WTC11 (cell line): Measurements from ENCODE around the gene LTB. TPM values are rescaled to one million over a fixed set of nuclear protein-coding genes. Genes with fewer than 3 reads are reported as not detected.
A peak's percentile ranks its signal among the peaks of the same experiment; 100 is the strongest.

Source experiments
- CBFB ChIP-seq: sonication (generic); formaldehyde crosslinking; IDR thresholded peaks from 2 replicates; pipeline ENCODE4 v1.8.1; 2022; ENCODE audit warnings: mild to moderate bottlenecking, low read depth, missing genetic modification reagents
- HMGA2 ChIP-seq: fragments of 250-450 bp; sonication (Bioruptor Pico); IDR thresholded peaks from 2 replicates; pipeline ENCODE4 v1.4.0; 2021; ENCODE audit warnings: mild to moderate bottlenecking, moderate library complexity
- JAZF1 ChIP-seq: fragments of 250-450 bp; sonication (Bioruptor Pico); IDR thresholded peaks from 2 replicates; pipeline ENCODE4 v1.9.0; 2021; ENCODE audit warnings: moderate library complexity, mild to moderate bottlenecking, inconsistent platforms
- OVOL2 ChIP-seq: fragments of 250-450 bp; sonication (Bioruptor Pico); IDR thresholded peaks from 2 replicates; pipeline ENCODE4 v1.9.0; 2021; ENCODE audit warnings: mild to moderate bottlenecking, borderline replicate concordance
- PRDM15 ChIP-seq: sonication (generic); formaldehyde crosslinking; IDR thresholded peaks from 2 replicates; pipeline ENCODE4 v1.8.0; 2022; ENCODE audit warnings: missing genetic modification reagents
- RORB ChIP-seq: fragments of 250-450 bp; sonication (Bioruptor Pico); IDR thresholded peaks from 2 replicates; pipeline ENCODE4 v1.9.0; 2021; ENCODE audit warnings: mild to moderate bottlenecking
- SMAD4 ChIP-seq: sonication (generic); formaldehyde crosslinking; IDR thresholded peaks from 2 replicates; pipeline ENCODE4 v1.8.0; 2022; ENCODE audit warnings: mild to moderate bottlenecking, missing genetic modification reagents
- SOX15 ChIP-seq: fragments of 250-450 bp; sonication (Bioruptor Pico); IDR thresholded peaks from 2 replicates; pipeline ENCODE4 v1.9.0; 2021; ENCODE audit warnings: mild to moderate bottlenecking
- SP1 ChIP-seq: sonication (generic); formaldehyde crosslinking; conservative IDR thresholded peaks from 2 replicates; pipeline ENCODE4 v1.8.1; 2022; ENCODE audit warnings: missing genetic modification reagents
- ZBTB21 ChIP-seq: sonication (generic); formaldehyde crosslinking; IDR thresholded peaks from 2 replicates; pipeline ENCODE4 v1.8.1; 2023; ENCODE audit warnings: mild to moderate bottlenecking, missing genetic modification reagents, borderline replicate concordance
- ZMAT4 ChIP-seq: fragments of 250-450 bp; sonication (Bioruptor Pico); IDR thresholded peaks from 2 replicates; pipeline ENCODE4 v1.9.0; 2021; ENCODE audit warnings: mild to moderate bottlenecking
- ZNF138 ChIP-seq: sonication (generic); formaldehyde crosslinking; conservative IDR thresholded peaks from 2 replicates; pipeline ENCODE4 v1.8.1; 2022; ENCODE audit warnings: mild to moderate bottlenecking, moderate library complexity, missing genetic modification reagents
- ZNF232 ChIP-seq: sonication (generic); formaldehyde crosslinking; IDR thresholded peaks from 2 replicates; pipeline ENCODE4 v1.8.0; 2022; ENCODE audit warnings: mild to moderate bottlenecking, missing genetic modification reagents
- ZNF317 ChIP-seq: sonication (generic); formaldehyde crosslinking; IDR thresholded peaks from 2 replicates; pipeline ENCODE4 v1.8.1; 2023; ENCODE audit warnings: low read depth, mild to moderate bottlenecking, moderate library complexity, missing genetic modification reagents, borderline replicate concordance
- ZNF416 ChIP-seq: fragments of 250-450 bp; sonication (Bioruptor Pico); IDR thresholded peaks from 2 replicates; pipeline ENCODE4 v1.9.0; 2021; ENCODE audit warnings: mild to moderate bottlenecking, inconsistent platforms
- total RNA-seq: library from RNA; stranded (reverse); gene quantifications from 3 replicates; pipeline ENCODE4 v1.2.3, GENCODE V29; 2021
- TF ChIP-seq, protein P1 (sequence below): fragments of 250-450 bp; sonication (Bioruptor Pico); IDR thresholded peaks from 2 replicates; pipeline ENCODE4 v1.9.0; 2021; ENCODE audit warnings: mild to moderate bottlenecking, borderline replicate concordance
- TF ChIP-seq, protein P2 (sequence below): fragments of 250-450 bp; sonication (Bioruptor Pico); IDR thresholded peaks from 2 replicates; pipeline ENCODE4 v1.8.0; 2021; ENCODE audit warnings: mild to moderate bottlenecking
- TF ChIP-seq, protein P3 (sequence below): sonication (generic); formaldehyde crosslinking; IDR thresholded peaks from 2 replicates; pipeline ENCODE4 v1.8.0; 2022; ENCODE audit warnings: mild to moderate bottlenecking, missing genetic modification reagents
- TF ChIP-seq, protein P4 (sequence below): fragments of 250-450 bp; sonication (Bioruptor Pico); IDR thresholded peaks from 2 replicates; pipeline ENCODE4 v2.1.2; 2022; ENCODE audit warnings: mild to moderate bottlenecking, moderate library complexity
- TF ChIP-seq, protein P5 (sequence below): sonication (generic); formaldehyde crosslinking; conservative IDR thresholded peaks from 2 replicates; pipeline ENCODE4 v1.8.1; 2022; ENCODE audit warnings: mild to moderate bottlenecking, missing genetic modification reagents
- TF ChIP-seq, protein P6 (sequence below): sonication (generic); formaldehyde crosslinking; IDR thresholded peaks from 2 replicates; pipeline ENCODE4 v1.8.1; 2023; ENCODE audit warnings: mild to moderate bottlenecking, moderate library complexity, missing genetic modification reagents
- TF ChIP-seq, protein P7 (sequence below): sonication (generic); formaldehyde crosslinking; conservative IDR thresholded peaks from 2 replicates; pipeline ENCODE4 v1.8.1; 2023; ENCODE audit warnings: mild to moderate bottlenecking, low read depth, missing genetic modification reagents, moderate library complexity

Gene LTB
- total RNA-seq, 1 experiment from 2014 or later, result 1.3 TPM

GRCh38 chr6:31620586-31621319 is 38.5 kb upstream of the LTB start, which contains the start of gene PRRC2A (continued):
- TF ChIP-seq ZNF138 (CRISPR knock-in tag) (no peak), CBFB (CRISPR knock-in tag) (no peak), ZNF317 (0 out of 2 replicates have a peak, but pooled peaks have one; percentile 15), PRDM15 (CRISPR knock-in tag) (0 out of 2 replicates have a peak, but pooled peaks have one; percentile 21), HMGA2 (CRISPR knock-in tag) (no peak), SOX15 (CRISPR knock-in tag) (no peak), JAZF1 (CRISPR knock-in tag) (no peak), SP1 (peak; percentile 62; the same call in 1 of the 2 replicates), ZNF232 (CRISPR knock-in tag) (peak; percentile 62; the same call in 1 of the 2 replicates), OVOL2 (CRISPR knock-in tag) (no peak), ZNF416 (CRISPR knock-in tag) (peak; percentile 23; the same call in 1 of the 2 replicates), ZBTB21 (CRISPR knock-in tag) (no peak), ZMAT4 (CRISPR knock-in tag) (no peak), RORB (no peak), SMAD4 (CRISPR knock-in tag) (no peak)
- TF ChIP-seq, protein P1, sequence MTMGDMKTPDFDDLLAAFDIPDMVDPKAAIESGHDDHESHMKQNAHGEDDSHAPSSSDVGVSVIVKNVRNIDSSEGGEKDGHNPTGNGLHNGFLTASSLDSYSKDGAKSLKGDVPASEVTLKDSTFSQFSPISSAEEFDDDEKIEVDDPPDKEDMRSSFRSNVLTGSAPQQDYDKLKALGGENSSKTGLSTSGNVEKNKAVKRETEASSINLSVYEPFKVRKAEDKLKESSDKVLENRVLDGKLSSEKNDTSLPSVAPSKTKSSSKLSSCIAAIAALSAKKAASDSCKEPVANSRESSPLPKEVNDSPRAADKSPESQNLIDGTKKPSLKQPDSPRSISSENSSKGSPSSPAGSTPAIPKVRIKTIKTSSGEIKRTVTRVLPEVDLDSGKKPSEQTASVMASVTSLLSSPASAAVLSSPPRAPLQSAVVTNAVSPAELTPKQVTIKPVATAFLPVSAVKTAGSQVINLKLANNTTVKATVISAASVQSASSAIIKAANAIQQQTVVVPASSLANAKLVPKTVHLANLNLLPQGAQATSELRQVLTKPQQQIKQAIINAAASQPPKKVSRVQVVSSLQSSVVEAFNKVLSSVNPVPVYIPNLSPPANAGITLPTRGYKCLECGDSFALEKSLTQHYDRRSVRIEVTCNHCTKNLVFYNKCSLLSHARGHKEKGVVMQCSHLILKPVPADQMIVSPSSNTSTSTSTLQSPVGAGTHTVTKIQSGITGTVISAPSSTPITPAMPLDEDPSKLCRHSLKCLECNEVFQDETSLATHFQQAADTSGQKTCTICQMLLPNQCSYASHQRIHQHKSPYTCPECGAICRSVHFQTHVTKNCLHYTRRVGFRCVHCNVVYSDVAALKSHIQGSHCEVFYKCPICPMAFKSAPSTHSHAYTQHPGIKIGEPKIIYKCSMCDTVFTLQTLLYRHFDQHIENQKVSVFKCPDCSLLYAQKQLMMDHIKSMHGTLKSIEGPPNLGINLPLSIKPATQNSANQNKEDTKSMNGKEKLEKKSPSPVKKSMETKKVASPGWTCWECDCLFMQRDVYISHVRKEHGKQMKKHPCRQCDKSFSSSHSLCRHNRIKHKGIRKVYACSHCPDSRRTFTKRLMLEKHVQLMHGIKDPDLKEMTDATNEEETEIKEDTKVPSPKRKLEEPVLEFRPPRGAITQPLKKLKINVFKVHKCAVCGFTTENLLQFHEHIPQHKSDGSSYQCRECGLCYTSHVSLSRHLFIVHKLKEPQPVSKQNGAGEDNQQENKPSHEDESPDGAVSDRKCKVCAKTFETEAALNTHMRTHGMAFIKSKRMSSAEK, result no peak
- TF ChIP-seq, protein P2, sequence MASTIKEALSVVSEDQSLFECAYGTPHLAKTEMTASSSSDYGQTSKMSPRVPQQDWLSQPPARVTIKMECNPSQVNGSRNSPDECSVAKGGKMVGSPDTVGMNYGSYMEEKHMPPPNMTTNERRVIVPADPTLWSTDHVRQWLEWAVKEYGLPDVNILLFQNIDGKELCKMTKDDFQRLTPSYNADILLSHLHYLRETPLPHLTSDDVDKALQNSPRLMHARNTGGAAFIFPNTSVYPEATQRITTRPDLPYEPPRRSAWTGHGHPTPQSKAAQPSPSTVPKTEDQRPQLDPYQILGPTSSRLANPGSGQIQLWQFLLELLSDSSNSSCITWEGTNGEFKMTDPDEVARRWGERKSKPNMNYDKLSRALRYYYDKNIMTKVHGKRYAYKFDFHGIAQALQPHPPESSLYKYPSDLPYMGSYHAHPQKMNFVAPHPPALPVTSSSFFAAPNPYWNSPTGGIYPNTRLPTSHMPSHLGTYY (CRISPR knock-in tag), result no peak
- TF ChIP-seq, protein P3, sequence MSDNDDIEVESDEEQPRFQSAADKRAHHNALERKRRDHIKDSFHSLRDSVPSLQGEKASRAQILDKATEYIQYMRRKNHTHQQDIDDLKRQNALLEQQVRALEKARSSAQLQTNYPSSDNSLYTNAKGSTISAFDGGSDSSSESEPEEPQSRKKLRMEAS (CRISPR knock-in tag), result peak; percentile 33; the same call in 1 of the 2 replicates
- TF ChIP-seq, protein P4, sequence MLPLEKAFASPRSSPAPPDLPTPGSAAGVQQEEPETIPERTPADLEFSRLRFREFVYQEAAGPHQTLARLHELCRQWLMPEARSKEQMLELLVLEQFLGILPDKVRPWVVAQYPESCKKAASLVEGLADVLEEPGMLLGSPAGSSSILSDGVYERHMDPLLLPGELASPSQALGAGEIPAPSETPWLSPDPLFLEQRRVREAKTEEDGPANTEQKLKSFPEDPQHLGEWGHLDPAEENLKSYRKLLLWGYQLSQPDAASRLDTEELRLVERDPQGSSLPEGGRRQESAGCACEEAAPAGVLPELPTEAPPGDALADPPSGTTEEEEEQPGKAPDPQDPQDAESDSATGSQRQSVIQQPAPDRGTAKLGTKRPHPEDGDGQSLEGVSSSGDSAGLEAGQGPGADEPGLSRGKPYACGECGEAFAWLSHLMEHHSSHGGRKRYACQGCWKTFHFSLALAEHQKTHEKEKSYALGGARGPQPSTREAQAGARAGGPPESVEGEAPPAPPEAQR, result no peak
- TF ChIP-seq, protein P5, sequence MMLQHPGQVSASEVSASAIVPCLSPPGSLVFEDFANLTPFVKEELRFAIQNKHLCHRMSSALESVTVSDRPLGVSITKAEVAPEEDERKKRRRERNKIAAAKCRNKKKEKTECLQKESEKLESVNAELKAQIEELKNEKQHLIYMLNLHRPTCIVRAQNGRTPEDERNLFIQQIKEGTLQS (CRISPR knock-in tag), result no peak
- TF ChIP-seq, protein P6, sequence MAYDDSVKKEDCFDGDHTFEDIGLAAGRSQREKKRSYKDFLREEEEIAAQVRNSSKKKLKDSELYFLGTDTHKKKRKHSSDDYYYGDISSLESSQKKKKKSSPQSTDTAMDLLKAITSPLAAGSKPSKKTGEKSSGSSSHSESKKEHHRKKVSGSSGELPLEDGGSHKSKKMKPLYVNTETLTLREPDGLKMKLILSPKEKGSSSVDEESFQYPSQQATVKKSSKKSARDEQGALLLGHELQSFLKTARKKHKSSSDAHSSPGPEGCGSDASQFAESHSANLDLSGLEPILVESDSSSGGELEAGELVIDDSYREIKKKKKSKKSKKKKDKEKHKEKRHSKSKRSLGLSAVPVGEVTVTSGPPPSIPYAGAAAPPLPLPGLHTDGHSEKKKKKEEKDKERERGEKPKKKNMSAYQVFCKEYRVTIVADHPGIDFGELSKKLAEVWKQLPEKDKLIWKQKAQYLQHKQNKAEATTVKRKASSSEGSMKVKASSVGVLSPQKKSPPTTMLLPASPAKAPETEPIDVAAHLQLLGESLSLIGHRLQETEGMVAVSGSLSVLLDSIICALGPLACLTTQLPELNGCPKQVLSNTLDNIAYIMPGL (CRISPR knock-in tag), result peak; percentile 59
- TF ChIP-seq, protein P7, sequence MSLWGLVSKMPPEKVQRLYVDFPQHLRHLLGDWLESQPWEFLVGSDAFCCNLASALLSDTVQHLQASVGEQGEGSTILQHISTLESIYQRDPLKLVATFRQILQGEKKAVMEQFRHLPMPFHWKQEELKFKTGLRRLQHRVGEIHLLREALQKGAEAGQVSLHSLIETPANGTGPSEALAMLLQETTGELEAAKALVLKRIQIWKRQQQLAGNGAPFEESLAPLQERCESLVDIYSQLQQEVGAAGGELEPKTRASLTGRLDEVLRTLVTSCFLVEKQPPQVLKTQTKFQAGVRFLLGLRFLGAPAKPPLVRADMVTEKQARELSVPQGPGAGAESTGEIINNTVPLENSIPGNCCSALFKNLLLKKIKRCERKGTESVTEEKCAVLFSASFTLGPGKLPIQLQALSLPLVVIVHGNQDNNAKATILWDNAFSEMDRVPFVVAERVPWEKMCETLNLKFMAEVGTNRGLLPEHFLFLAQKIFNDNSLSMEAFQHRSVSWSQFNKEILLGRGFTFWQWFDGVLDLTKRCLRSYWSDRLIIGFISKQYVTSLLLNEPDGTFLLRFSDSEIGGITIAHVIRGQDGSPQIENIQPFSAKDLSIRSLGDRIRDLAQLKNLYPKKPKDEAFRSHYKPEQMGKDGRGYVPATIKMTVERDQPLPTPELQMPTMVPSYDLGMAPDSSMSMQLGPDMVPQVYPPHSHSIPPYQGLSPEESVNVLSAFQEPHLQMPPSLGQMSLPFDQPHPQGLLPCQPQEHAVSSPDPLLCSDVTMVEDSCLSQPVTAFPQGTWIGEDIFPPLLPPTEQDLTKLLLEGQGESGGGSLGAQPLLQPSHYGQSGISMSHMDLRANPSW, result no peak
